Suprapubic skin (tissue), 4 donors: ENCODE data around the gene LRRC27. TPM values are rescaled to one million over a fixed set of nuclear protein-coding genes. Genes with fewer than 3 reads are reported as not detected.
A peak's percentile ranks its signal among the peaks of the same experiment; 100 is the strongest.

ENCODE experiments used
- DNase-seq, 2 donors: peaks; one replicate each; pipeline ENCODE4 v3.0.0-alpha.2; 2019; ENCODE audit warnings: low spot score in 2 of 2
- H3K27ac ChIP-seq: fragments of 200-600 bp; sonication (generic); one replicate; pipeline ENCODE4 v1.5.1; 2019
- H3K27me3 ChIP-seq: fragments of 200-600 bp; sonication (generic); one replicate; pipeline ENCODE4 v1.5.1; 2019
- H3K36me3 ChIP-seq: fragments of 200-600 bp; sonication (generic); one replicate; pipeline ENCODE4 v1.5.1; 2019
- H3K4me1 ChIP-seq: fragments of 200-600 bp; sonication (generic); one replicate; pipeline ENCODE4 v1.5.1; 2019
- H3K4me3 ChIP-seq: fragments of 200-600 bp; sonication (generic); one replicate; pipeline ENCODE4 v1.5.1; 2019; ENCODE audit warnings: mild to moderate bottlenecking
- H3K9me3 ChIP-seq: fragments of 200-600 bp; sonication (generic); one replicate; pipeline ENCODE4 v1.5.1; 2019
- EP300 ChIP-seq: sonication (generic); formaldehyde crosslinking; IDR thresholded peaks from one replicate; pipeline ENCODE4 v1.6.1; 2017; ENCODE audit warnings: antibody characterized with exemption
- POLR2A ChIP-seq, 2 donors: fragments of 450-650 bp; IDR thresholded peaks; one replicate each; pipeline ENCODE4 v1.6.1; 2017; ENCODE audit warnings: antibody characterized with exemption in 2 of 2, mild to moderate bottlenecking in 2 of 2, moderate library complexity in 2 of 2
- POLR2AphosphoS5 ChIP-seq, 3 donors: sonication (generic); formaldehyde crosslinking; IDR thresholded peaks; one replicate each; pipeline ENCODE4 v1.6.1; 2017; ENCODE audit warnings: antibody characterized with exemption in 3 of 3
- WGBS: methylation state at CpG from one replicate; pipeline ENCODE4 v1.1.5; 2018; 5-methylcytosine and 5-hydroxymethylcytosine counted together
- total RNA-seq, 4 donors: library from RNA; depleted of rRNA; stranded (reverse); fragments of >200 nt; gene quantifications; one replicate each; pipeline ENCODE4 v1.1.0, GENCODE V29; 2016
- TF ChIP-seq, protein P1 (sequence below), 2 donors: fragments of 200-600 bp in 1 of 2; fragments of 450-650 bp in 1 of 2; sonication (generic) in 1 of 2; IDR thresholded peaks; one replicate each; pipeline ENCODE4 v1.5.1; 2016 to 2019; ENCODE audit warnings: antibody characterized with exemption in 2 of 2, mild to moderate bottlenecking in 1 of 2, moderate library complexity in 1 of 2

Gene LRRC27
- total RNA-seq, 4 donors from 2014 or later: 6.6 to 13.1 (median 7.1) TPM

GRCh38 chr10:132415255-132415654 lies 83.3 kb downstream of the LRRC27 start:
- Histone ChIP-seq H3K4me3 (no peak overlapping the region), H3K27ac (no peak overlapping the region), H3K9me3 (no peaks in the 10 kb centered on the region), H3K36me3 (peaks cover 3% of the 10 kb centered on the region), H3K4me1 (peaks cover 91% of the 10 kb centered on the region), H3K27me3 (no peaks in the 10 kb centered on the region)
- TF ChIP-seq EP300: no peak
- TF ChIP-seq POLR2AphosphoS5 (IDR thresholded peaks at IDR 0.05): no peak
- TF ChIP-seq, protein P1, sequence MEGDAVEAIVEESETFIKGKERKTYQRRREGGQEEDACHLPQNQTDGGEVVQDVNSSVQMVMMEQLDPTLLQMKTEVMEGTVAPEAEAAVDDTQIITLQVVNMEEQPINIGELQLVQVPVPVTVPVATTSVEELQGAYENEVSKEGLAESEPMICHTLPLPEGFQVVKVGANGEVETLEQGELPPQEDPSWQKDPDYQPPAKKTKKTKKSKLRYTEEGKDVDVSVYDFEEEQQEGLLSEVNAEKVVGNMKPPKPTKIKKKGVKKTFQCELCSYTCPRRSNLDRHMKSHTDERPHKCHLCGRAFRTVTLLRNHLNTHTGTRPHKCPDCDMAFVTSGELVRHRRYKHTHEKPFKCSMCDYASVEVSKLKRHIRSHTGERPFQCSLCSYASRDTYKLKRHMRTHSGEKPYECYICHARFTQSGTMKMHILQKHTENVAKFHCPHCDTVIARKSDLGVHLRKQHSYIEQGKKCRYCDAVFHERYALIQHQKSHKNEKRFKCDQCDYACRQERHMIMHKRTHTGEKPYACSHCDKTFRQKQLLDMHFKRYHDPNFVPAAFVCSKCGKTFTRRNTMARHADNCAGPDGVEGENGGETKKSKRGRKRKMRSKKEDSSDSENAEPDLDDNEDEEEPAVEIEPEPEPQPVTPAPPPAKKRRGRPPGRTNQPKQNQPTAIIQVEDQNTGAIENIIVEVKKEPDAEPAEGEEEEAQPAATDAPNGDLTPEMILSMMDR (IDR thresholded peaks at IDR 0.05): no peak
- no peak for TF ChIP-seq POLR2A (IDR thresholded peaks at IDR 0.05)
- no peak for DNase-seq
- 92% methylated on average over 5 of the region's 5 CpGs for whole genome bisulfite sequencing

- Histone ChIP-seq H3K4me1 (peaks cover 91% of the 10 kb centered on the region), H3K27ac (no peak overlapping the region), H3K27me3 (no peaks in the 10 kb centered on the region), H3K36me3 (peaks cover 3% of the 10 kb centered on the region), H3K4me3 (no peak overlapping the region), H3K9me3 (no peaks in the 10 kb centered on the region)
- no peak for TF ChIP-seq POLR2A (IDR thresholded peaks at IDR 0.05)
- no peak for TF ChIP-seq POLR2AphosphoS5 (IDR thresholded peaks at IDR 0.05)
- TF ChIP-seq EP300: no peak
- TF ChIP-seq, protein P1 (IDR thresholded peaks at IDR 0.05): no peak
- WGBS: 96% methylated on average over 13 of the region's 22 CpGs
- no peak for DNase-seq
Measured at GRCh38 chr10:132415956-132416355, 84.0 kb downstream of the LRRC27 start.

GRCh38 chr10:132416566-132417256 lies 84.7 kb downstream of the LRRC27 start:
- H3K4me1 ChIP-seq: peaks cover 91% of the 10 kb centered on the region
- H3K27ac ChIP-seq: peak overlapping the region; percentile 88
- no peaks in the 10 kb centered on the region for H3K9me3 ChIP-seq
- no peaks in the 10 kb centered on the region for H3K27me3 ChIP-seq
- no peak overlapping the region for H3K4me3 ChIP-seq
- 92% methylated on average over 24 of the region's 32 CpGs for WGBS
- DNase-seq: no peak
- TF ChIP-seq POLR2A (IDR thresholded peaks at IDR 0.05) (no peak), EP300 (no peak)
- TF ChIP-seq, protein P1 (IDR thresholded peaks at IDR 0.05): no peak
- H3K36me3 ChIP-seq: peaks cover 3% of the 10 kb centered on the region

DNA sequence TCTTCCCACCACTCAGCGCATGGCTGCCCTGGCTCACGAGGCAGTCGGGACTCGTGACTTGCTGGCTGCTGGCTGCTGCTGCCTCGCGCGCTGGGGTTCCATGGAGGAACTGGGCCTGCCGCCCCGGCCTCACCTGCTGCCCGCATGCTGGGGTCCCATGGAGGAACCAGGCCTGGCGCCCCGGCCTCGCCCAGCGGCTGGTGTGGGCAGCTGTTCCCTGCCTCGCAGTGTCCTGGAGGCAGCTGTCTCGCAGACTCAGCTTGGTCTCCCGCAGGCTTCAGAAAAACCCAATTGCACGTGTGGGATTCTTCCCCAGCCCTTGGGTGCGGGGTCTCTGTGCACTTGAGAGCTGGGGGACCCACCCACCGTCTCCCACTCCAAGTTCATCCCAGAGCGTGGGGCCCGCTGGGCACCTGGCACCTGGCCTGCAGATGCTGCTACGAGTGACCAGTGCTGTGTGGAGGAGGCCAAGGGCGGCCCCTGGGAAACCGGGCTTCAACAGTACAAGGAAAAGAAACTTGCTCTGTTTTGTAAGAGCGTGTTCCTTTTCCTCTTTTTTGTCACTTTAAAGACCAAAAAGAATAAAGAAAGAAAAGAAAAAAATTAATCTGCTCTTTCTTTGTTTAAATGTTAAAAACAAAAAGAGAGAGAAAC lies 85.4 kb downstream of the LRRC27 start:
- Histone ChIP-seq H3K4me1 (peaks cover 91% of the 10 kb centered on the region), H3K27ac (peak overlapping the region; percentile 88), H3K27me3 (no peaks in the 10 kb centered on the region), H3K36me3 (peaks cover 3% of the 10 kb centered on the region), H3K4me3 (no peak overlapping the region), H3K9me3 (no peaks in the 10 kb centered on the region)
- 90% methylated on average over 8 of the region's 26 CpGs for WGBS
- no peak for TF ChIP-seq POLR2AphosphoS5 (IDR thresholded peaks at IDR 0.05)
- no peak for TF ChIP-seq EP300
- TF ChIP-seq, protein P1 (IDR thresholded peaks at IDR 0.05): no peak
- no peak for TF ChIP-seq POLR2A (IDR thresholded peaks at IDR 0.05)
- no peak for DNase-seq

DNA sequence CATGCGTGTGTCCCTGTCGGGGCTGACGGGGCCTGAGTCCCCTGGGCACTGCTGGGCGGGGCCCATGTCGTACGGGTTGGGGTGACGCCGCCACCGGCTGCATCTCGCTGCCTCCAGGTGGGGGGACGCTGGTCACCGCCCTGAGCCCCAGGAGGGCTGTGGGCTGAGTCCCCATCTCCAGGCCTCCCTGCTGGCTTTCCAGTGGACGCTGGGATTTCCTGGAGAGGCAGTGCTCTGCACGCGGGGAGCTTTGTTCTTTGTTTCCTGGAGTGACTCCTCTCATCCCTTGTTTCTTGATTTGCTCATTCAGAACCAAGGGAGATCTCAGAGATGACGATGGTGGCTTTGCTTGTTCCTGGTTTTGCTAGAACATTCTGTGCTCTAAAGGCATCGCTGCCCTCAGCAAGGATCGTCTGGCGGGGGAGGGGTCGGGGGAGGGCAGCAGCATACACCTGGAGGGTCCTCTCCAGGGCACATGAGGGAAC lies 86.0 kb downstream of the LRRC27 start:
- Histone ChIP-seq H3K9me3 (no peaks in the 10 kb centered on the region), H3K36me3 (peaks cover 3% of the 10 kb centered on the region), H3K4me3 (no peak overlapping the region), H3K27me3 (no peaks in the 10 kb centered on the region), H3K27ac (peak overlapping the region; percentile 88), H3K4me1 (peaks cover 91% of the 10 kb centered on the region)
- no peak for TF ChIP-seq POLR2AphosphoS5 (IDR thresholded peaks at IDR 0.05)
- TF ChIP-seq EP300: no peak
- no peak for DNase-seq
- 68% methylated on average over 17 of the region's 20 CpGs for WGBS
